ENCODE data around the gene E2F6.
"Not testable (repeated sequence)": the region's sequence is repeated elsewhere in the genome, so short reads cannot be mapped to it uniquely, and the experiment has no call there.

E2F6 gene

DNA sequence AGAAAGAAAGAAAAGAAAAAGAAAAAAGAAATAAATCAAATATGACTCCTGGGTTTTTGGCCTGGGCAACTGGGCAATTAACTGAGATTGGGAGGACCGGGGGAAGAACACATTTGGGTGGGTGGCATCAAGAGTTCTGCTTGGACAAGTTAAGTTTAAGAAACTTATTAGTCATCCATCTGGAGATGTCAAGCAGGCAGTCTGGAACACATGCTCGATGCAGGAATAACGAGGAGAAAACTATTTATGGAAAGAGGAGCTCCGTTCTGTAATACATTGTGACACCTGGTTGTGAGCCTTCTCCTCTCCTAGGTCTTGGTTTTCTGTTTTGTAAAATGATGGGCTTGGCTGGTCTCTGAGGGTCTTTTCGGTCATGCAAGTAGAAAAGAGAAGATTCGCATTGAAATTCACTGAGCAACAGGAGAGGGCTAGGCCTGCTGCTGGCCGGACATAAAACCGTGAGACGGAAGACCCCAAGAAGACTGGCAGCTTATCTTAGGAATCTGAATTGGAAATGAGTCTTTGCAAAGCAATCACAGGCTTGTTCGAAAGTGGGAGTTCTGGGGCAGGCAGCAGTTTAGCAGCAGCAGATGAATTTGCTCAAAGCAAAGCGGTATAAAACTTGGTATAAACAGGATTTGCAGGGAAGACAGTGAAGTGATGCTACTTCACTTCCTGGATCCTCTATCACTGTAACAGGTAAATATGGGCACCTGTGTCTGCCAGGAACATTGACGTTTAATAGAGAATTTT is 51.4 kb downstream of the E2F6 start:
- Mint-ChIP-seq H3K4me3 (no peak overlapping the region), H3K9me3 (no peaks in the 10 kb centered on the region), H3K4me1 (no peaks in the 10 kb centered on the region), H3K27ac (ENCODE audit: low read depth) (no peak overlapping the region), H3K36me3 (ENCODE audit: insufficient read depth) (no peaks in the 10 kb centered on the region), H3K27me3 (peaks cover 42% of the 10 kb centered on the region)
- DNase-seq (ENCODE audit: low spot score in 2 of 2) (no peak), ATAC-seq (replicated peaks; ENCODE audit: extremely low read depth, poor library complexity, severe bottlenecking) (no peak)

DNA sequence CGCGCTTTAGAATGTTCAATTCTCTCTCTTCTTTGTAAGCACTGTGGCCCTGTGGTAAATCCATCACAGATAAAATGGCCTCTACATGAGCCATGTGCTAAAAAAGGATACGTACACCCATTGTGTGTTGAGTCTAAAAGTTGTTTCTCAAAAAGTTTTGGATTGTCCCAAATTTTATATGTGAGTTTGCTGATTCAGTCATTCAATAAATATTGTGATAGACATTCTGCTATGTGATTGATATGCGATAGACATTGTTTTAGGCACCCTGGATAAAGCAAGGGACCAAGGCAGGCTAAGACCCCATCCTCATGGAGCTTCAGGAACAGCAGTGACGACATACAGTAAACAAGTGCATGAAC is 53.5 kb downstream of the E2F6 start:
- Mint-ChIP-seq H3K36me3 (ENCODE audit: insufficient read depth) (no peaks in the 10 kb centered on the region), H3K9me3 (no peaks in the 10 kb centered on the region), H3K4me1 (no peaks in the 10 kb centered on the region), H3K27ac (ENCODE audit: low read depth) (no peak overlapping the region), H3K4me3 (no peak overlapping the region), H3K27me3 (peaks cover 52% of the 10 kb centered on the region)
- DNase-seq (ENCODE audit: low spot score in 2 of 2) (no peak), ATAC-seq (replicated peaks; ENCODE audit: extremely low read depth, poor library complexity, severe bottlenecking) (no peak)

DNA sequence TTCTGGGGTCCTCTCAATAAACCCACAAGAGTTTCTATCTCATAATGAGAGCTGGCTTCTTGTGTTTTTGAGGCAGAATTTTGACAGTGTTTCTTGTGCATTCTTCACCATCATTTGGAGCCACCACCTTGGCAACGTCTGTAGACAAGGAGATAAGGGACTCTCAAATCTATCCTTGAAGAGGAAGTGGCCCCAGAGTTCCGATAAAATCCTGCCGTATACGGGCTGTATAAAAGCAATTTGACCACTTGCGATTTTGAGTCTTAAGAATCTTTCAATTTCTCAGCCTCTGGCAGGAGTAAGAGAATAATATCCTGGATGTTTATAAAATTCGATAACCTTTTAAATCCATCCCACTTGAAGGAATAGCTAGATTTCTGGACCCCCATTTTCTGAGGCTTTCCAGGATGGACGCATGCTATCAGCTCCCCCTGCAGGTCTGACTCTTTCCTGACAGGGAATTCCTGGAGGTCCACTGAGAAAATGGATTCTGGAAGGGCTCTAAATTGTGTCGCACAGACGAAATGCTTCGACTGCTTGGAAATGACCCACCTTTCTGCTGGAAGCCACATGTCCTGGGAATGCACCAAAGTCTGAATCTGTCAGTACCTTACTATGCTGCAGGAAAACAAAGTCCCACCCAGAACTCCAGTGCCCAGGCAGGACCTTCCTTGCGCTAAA is 54.1 kb downstream of the E2F6 start:
- H3K9me3 Mint-ChIP-seq, result no peaks in the 10 kb centered on the region
- H3K36me3 Mint-ChIP-seq (ENCODE audit: insufficient read depth), result no peaks in the 10 kb centered on the region
- no peak for DNase-seq (ENCODE audit: low spot score in 2 of 2)
- H3K4me1 Mint-ChIP-seq, result no peaks in the 10 kb centered on the region
- ATAC-seq (replicated peaks; ENCODE audit: extremely low read depth, poor library complexity, severe bottlenecking), result no peak
- no peak overlapping the region for H3K4me3 Mint-ChIP-seq
- H3K27ac Mint-ChIP-seq (ENCODE audit: low read depth), result no peak overlapping the region
- peaks cover 58% of the 10 kb centered on the region for H3K27me3 Mint-ChIP-seq

DNA sequence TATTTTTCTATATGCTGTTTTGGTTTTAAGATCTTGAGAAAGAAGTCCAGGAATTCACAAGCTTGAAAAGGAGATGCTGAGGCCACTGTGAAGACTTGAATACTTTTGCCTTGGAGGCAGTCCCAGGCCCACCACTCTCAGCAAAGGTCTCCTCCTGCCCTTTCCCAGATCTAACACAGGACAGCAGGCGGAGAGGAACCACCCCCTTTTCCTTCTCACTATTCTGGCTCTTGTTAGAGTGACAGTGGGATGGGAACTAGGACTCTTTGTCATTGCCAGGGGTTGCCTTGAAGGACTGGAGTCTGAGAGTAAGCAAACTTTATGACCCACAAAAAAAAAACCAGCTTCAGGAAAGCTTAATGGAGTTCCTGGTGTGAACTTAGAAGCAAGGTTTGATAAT is 54.7 kb downstream of the E2F6 start:
- Mint-ChIP-seq H3K4me1 (no peaks in the 10 kb centered on the region), H3K27me3 (peaks cover 61% of the 10 kb centered on the region), H3K9me3 (no peaks in the 10 kb centered on the region), H3K4me3 (no peak overlapping the region), H3K36me3 (ENCODE audit: insufficient read depth) (no peaks in the 10 kb centered on the region), H3K27ac (ENCODE audit: low read depth) (no peak overlapping the region)
- no peak for DNase-seq (ENCODE audit: low spot score in 2 of 2)
- ATAC-seq (replicated peaks; ENCODE audit: extremely low read depth, poor library complexity, severe bottlenecking), result no peak

DNA sequence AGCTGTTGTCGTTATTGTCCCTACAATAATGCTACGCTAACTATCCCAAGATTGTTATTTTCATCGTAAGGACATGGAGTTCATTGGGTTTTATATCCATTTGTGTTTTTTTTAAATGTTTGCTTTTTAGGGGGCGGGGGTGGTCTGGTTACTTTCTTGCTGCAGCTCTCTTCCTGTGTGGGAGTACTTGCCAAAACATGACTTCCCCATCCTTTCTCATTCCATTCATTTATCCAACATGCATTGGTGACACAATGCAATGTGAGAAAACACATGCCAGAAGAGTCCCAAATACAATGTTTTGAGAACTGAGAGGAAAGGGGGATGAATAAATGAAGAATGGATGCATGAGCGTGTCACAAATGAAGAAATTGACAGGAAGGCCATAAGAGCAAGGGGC is 55.9 kb downstream of the E2F6 start:
- Mint-ChIP-seq H3K9me3 (no peaks in the 10 kb centered on the region), H3K27ac (ENCODE audit: low read depth) (no peak overlapping the region), H3K4me3 (no peak overlapping the region), H3K36me3 (ENCODE audit: insufficient read depth) (no peaks in the 10 kb centered on the region), H3K4me1 (no peaks in the 10 kb centered on the region), H3K27me3 (peaks cover 50% of the 10 kb centered on the region)
- no peak for ATAC-seq (replicated peaks; ENCODE audit: extremely low read depth, poor library complexity, severe bottlenecking)
- DNase-seq (ENCODE audit: low spot score in 2 of 2), result no peak

DNA sequence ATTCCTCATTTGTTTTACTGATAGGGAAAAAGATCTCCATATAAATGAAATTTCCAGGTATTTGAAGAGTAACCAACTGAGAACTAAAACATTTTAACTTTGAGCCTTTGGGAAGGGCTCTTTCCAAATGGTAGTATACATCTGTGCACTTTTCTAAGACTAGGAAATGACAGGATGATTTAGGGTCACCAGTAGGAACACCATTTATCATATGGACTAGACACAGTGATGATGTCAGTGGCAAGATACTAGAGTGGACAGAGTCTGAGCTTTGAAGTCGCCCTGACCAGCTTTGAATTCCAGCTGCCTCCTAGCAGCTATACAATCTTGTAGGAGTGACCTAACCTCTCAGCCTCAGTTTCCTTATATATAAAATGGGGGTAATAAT is 56.4 kb downstream of the E2F6 start:
- DNase-seq (ENCODE audit: low spot score in 2 of 2) (no peak), ATAC-seq (replicated peaks; ENCODE audit: extremely low read depth, poor library complexity, severe bottlenecking) (no peak)
- Mint-ChIP-seq H3K9me3 (no peaks in the 10 kb centered on the region), H3K36me3 (ENCODE audit: insufficient read depth) (no peaks in the 10 kb centered on the region), H3K4me3 (no peak overlapping the region), H3K4me1 (no peaks in the 10 kb centered on the region), H3K27me3 (peaks cover 44% of the 10 kb centered on the region), H3K27ac (ENCODE audit: low read depth) (no peak overlapping the region)

DNA sequence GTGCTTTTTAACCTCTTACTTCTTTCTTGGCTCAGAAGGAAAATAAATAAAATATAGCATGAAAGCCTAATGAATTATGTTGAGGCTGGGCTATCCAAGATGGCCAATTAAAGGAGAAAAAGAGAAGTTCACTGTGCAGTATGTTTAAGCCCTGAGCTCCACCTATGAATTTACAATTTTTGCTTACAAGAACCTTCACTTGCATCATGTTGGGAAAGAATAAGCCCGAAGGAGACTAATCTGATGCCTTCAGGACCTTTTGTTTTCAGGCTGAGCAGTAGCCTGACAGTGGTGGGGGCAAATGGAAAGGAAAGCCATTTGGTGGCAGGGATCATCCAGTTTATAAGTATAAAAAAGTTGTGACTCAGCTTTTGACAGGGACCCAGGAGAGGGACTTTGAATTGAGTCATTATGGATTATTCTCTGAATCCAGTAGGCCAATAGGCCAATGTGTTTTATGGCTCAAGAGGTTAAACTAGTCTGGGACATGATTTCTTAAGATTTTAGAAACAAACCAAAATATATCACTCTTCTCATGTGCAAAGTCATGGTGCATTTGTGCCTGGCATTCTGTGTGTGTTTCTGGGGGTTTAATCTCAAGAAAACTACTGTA is 56.9 kb downstream of the E2F6 start:
- Mint-ChIP-seq H3K36me3 (ENCODE audit: insufficient read depth) (no peaks in the 10 kb centered on the region), H3K27me3 (peaks cover 39% of the 10 kb centered on the region), H3K4me1 (no peaks in the 10 kb centered on the region), H3K4me3 (no peak overlapping the region), H3K27ac (ENCODE audit: low read depth) (no peak overlapping the region), H3K9me3 (no peaks in the 10 kb centered on the region)
- DNase-seq (ENCODE audit: low spot score in 2 of 2) (no peak), ATAC-seq (replicated peaks; ENCODE audit: extremely low read depth, poor library complexity, severe bottlenecking) (no peak)

DNA sequence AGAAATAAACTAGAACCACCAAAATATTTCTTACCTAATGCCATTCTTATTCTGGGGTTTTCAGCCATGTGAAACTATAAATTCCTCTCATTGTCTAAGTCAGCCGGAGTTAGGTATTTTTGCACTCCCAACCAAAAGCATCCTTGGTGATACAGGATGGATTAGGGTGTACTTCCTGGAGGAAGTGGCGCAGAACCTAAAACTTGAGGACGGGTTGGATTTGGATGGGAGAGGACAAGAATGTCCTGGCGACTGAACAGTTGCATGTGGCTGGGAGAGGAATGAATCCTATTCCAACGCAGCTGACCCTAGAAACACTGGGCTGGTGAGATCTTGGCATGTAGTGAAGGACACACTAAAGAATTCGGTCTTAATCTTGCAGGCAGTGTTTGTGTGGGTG is 58.5 kb downstream of the E2F6 start:
- Mint-ChIP-seq H3K36me3 (ENCODE audit: insufficient read depth) (no peaks in the 10 kb centered on the region), H3K4me1 (no peaks in the 10 kb centered on the region), H3K9me3 (no peaks in the 10 kb centered on the region), H3K27ac (ENCODE audit: low read depth) (no peak overlapping the region), H3K27me3 (peaks cover 23% of the 10 kb centered on the region), H3K4me3 (no peak overlapping the region)
- no peak for DNase-seq (ENCODE audit: low spot score in 2 of 2)
- ATAC-seq (replicated peaks; ENCODE audit: extremely low read depth, poor library complexity, severe bottlenecking), result no peak

DNA sequence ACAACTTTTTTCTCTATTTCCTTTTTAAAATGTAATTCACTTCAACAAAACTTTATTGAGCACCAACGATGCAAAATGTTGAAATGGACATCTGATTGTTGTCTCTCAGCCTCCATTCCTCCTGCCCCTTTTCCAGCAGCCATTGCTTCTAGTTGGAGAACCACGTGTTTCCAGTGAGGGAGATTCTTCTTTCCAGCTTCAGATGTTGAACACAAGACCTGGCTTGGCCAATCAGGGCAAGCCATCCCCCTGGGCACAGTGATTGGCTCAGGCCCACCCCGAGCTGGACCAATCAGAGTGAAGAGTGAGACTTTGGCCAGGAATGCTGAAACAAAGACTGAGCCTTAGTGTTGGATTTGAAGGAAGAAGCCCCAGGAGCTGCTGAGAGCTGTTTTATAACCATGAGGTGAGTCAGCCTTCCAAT is 59.0 kb downstream of the E2F6 start:
- Mint-ChIP-seq H3K4me1 (no peaks in the 10 kb centered on the region), H3K9me3 (no peaks in the 10 kb centered on the region), H3K27ac (ENCODE audit: low read depth) (no peak overlapping the region), H3K27me3 (peaks cover 20% of the 10 kb centered on the region), H3K4me3 (no peak overlapping the region), H3K36me3 (ENCODE audit: insufficient read depth) (no peaks in the 10 kb centered on the region)
- DNase-seq (ENCODE audit: low spot score in 2 of 2) (no peak), ATAC-seq (replicated peaks; ENCODE audit: extremely low read depth, poor library complexity, severe bottlenecking) (no peak)

DNA sequence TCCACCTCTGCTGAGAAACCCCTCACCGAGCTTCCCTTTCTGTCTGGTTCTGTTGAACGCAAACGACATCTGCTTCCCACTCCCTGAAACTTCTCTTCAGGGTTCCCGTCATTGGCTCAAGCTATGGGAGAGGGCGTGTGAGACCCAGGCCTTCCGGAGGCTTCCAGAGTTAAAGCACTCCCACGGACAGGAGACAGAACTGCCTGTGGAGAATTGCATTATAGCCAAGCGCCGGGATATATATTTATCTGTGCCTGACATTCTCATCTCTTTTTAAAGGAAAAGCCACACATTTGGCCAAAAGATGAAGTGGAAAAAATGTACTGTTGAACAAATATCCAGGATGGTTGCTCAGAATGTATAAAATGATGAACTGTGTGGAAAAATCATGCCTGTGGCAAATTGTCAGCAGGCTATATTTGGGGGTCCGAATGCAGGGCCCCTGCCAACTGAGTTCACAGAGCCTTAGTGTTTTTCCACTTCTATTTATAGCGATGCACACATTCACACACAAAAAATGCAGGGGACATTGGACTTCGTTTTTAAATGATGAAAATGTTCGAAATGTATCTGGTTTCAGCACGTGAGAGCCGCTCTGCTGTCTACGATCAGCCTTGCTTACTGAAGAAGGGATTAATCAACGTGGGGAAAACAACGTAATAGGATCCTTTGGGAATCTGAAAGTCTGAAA is 59.5 kb downstream of the E2F6 start:
- H3K27ac Mint-ChIP-seq (ENCODE audit: low read depth), result no peak overlapping the region

DNA sequence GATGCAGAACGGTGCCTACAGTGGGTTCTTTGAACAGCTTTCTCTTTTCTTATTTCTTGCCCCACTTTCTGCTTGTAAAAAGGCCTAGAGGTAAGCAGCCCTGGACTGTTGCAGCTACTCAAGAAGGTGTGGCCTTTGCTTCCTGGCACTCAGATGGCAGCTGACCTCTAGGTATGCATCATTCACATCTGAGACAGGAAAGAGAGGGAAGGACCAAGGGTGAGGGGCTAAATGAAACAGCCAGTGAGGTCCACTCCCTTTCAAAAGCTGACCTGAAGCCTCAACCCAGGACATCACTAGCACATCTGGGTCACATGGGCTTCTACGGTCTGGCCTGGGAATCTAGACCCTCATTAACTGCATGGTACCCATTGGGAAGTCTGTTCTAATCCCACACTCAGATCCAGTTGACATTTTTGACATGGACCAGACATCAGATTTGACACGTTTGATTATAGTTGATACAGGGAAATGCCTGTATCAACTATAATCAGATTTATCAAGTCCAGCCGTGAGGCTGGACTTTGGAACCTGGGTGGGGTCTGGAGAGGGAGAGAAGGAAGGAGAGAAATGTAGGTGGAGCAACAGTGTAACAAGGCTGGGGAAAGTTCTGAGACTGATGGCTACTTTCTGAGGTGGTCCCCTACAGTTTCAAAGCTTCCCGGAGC is 60.2 kb downstream of the E2F6 start:
- Mint-ChIP-seq H3K4me3 (no peak overlapping the region), H3K9me3 (no peaks in the 10 kb centered on the region), H3K36me3 (ENCODE audit: insufficient read depth) (no peaks in the 10 kb centered on the region), H3K27ac (ENCODE audit: low read depth) (no peak overlapping the region), H3K4me1 (no peaks in the 10 kb centered on the region), H3K27me3 (peaks cover 20% of the 10 kb centered on the region)
- DNase-seq (ENCODE audit: low spot score in 2 of 2), result no peak
- no peak for ATAC-seq (replicated peaks; ENCODE audit: extremely low read depth, poor library complexity, severe bottlenecking)

More for the DNA sequence above, 59.5 kb downstream of the E2F6 start:
- DNase-seq (ENCODE audit: low spot score in 2 of 2) (no peak), ATAC-seq (replicated peaks; ENCODE audit: extremely low read depth, poor library complexity, severe bottlenecking) (no peak)
- Mint-ChIP-seq H3K4me3 (no peak overlapping the region), H3K4me1 (no peaks in the 10 kb centered on the region), H3K27me3 (peaks cover 20% of the 10 kb centered on the region), H3K36me3 (ENCODE audit: insufficient read depth) (no peaks in the 10 kb centered on the region), H3K9me3 (no peaks in the 10 kb centered on the region)

DNA sequence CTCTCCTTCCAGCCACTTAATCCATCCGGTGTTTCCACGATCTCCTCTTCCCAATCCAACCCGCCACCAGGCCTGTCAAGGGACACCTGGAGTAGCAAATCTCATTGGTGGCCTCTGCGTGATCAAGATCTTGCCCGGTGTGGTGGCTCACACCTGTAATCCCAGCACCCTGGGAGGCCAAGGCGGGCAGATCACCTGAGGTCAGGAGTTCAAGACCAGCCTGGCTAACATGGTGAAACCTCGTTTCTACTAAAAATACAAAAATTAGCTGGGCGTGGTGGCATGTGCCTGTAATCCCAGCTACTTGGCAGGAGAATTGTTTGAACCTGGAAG is 60.9 kb downstream of the E2F6 start:
- not testable (repeated sequence) for H3K27ac Mint-ChIP-seq (ENCODE audit: low read depth); H3K36me3 Mint-ChIP-seq (ENCODE audit: insufficient read depth)
- peaks cover 20% of the 10 kb centered on the region for H3K27me3 Mint-ChIP-seq

More for the DNA sequence above, 60.9 kb downstream of the E2F6 start:
- H3K4me1 Mint-ChIP-seq; H3K9me3 Mint-ChIP-seq; DNase-seq (ENCODE audit: low spot score in 2 of 2); ATAC-seq (replicated peaks; ENCODE audit: extremely low read depth, poor library complexity, severe bottlenecking); H3K4me3 Mint-ChIP-seq: not testable (repeated sequence)

All from central memory CD8-positive, alpha-beta T cell (primary cell).